ENCODE data around the gene MYH9. TPM values are rescaled to one million over a fixed set of nuclear protein-coding genes. Genes with fewer than 3 reads are reported as not detected.
A peak's percentile ranks its signal among the peaks of the same experiment; 100 is the strongest.

Gene MYH9
- total RNA-seq, 2 experiments from 2014 or later = 624 to 679 TPM

DNA sequence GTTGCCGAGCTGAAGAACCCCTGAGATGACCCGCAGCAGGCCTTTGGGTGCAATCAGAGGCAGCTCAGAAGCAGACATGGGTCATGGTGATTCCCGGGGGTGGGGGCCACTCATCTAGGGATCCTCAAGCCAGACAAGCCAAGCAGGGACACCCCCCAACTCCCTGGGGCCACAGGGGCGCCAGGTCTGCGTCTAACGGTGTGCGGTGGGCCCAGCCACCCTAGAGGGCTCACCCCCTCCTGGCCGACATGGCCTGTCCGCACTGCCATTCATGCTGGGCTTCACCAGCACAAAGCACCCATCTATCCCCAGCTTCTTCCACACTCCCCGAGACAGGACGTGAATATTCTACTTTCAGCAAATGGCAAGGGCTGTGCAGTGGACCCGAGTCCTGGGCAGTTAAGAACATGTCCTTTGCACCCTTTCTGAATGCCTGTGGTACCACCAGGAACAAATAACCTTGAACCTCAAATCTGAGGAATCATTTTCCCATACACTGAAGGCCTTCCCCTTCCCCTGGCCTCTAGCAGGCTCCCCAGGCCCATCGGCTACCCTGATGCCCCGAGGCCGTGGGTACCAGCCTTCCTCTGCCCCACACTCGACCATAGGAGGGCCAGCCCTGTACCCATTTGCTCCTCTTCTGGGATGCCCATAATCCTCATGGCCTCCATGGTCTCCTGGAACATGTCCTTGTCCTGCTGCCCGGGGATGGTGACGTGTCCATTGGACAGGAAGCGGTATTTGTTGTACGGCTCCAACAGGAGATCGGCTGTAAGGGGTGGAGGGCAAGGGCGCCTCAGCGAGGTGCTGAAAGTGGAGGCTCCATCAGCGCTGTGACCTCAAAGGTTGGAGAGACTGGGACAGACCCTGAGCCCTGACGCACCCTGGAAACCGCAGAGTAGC, 67.9 kb downstream of the MYH9 start:
- H3K27ac Mint-ChIP-seq = peak overlapping the region; percentile 39
- ChIA-PET POLR2A (interaction anchor here (0.8 to 44.1 kb wide), 3 partner anchors 12 to 49 kb away, joined by 3 to 1125 read pairs (median 3); partner anchors contain the start of gene MYH9), CTCF (interaction anchor here (1.4 to 2.8 kb wide), 2 partner anchors 18 kb away, joined by 6 to 14 read pairs; no protein-coding TSS in a partner anchor)
- peaks cover 4% of the 10 kb centered on the region for H3K4me1 Mint-ChIP-seq (ENCODE audit: low read depth)
- no peak for TF ChIP-seq CTCF (IDR thresholded peaks at IDR 0.05)
- ATAC-seq (no peak), DNase-seq (no peak)
- intact Hi-C loops (cut with micrococcal nuclease) = no loop called here
- H3K9me3 Mint-ChIP-seq = no peaks in the 10 kb centered on the region
- H3K27me3 Mint-ChIP-seq = no peaks in the 10 kb centered on the region
- peaks cover 69% of the 10 kb centered on the region for H3K36me3 Mint-ChIP-seq (ENCODE audit: low read depth)
- H3K4me3 Mint-ChIP-seq = no peak overlapping the region

DNA sequence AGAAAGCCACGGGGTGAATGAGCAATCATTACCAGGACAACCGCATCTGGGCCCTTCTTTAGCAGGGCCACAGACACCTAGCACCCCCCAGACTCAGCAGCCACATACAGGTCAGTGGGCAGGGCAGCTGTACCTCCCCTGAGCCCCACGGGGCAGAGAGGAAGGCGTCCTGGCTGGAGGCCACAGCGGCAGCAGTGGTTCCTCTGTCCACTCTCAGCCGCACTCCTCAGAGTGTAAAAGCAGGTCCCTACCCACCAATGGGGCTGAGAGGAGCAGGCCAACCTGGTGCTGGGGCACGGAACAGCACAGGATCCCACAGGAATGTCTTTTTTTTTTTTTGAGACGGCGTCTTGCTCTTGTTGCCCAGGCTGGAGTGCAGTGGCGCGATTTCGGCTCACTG, 69.3 kb downstream of the MYH9 start:
- ChIA-PET CTCF (interaction anchor here (1.2 to 1.4 kb wide), 3 partner anchors 13 to 32 kb away, joined by 3 to 6 read pairs (median 5); no protein-coding TSS in a partner anchor), POLR2A (interaction anchor here (1.4 to 44.1 kb wide), 4 partner anchors 9 to 50 kb away, joined by 5 to 1125 read pairs (median 8); partner anchors contain the start of gene MYH9)
- H3K9me3 Mint-ChIP-seq = no peaks in the 10 kb centered on the region
- H3K36me3 Mint-ChIP-seq (ENCODE audit: low read depth) = peaks cover 70% of the 10 kb centered on the region
- H3K27ac Mint-ChIP-seq = peak overlapping the region; percentile 33
- H3K4me3 Mint-ChIP-seq = no peak overlapping the region
- no peaks in the 10 kb centered on the region for H3K27me3 Mint-ChIP-seq
- peaks cover 4% of the 10 kb centered on the region for H3K4me1 Mint-ChIP-seq (ENCODE audit: low read depth)
- DNase-seq (no peak), ATAC-seq (no peak)
- intact Hi-C loops (cut with micrococcal nuclease) = no loop called here
- TF ChIP-seq CTCF (IDR thresholded peaks at IDR 0.05) = no peak

GRCh38 chr22:36317658-36318271, 70.0 kb downstream of the MYH9 start:
- intact Hi-C loops (cut with micrococcal nuclease) = no loop called here
- Mint-ChIP-seq H3K27ac (peak overlapping the region; percentile 33), H3K9me3 (no peaks in the 10 kb centered on the region), H3K27me3 (no peaks in the 10 kb centered on the region), H3K36me3 (ENCODE audit: low read depth) (peaks cover 66% of the 10 kb centered on the region), H3K4me3 (no peak overlapping the region), H3K4me1 (ENCODE audit: low read depth) (peaks cover 4% of the 10 kb centered on the region)
- ATAC-seq (no peak), DNase-seq (no peak)
- POLR2A ChIA-PET = interaction anchor here (0.8 to 1.7 kb wide), 4 partner anchors 9 to 46 kb away, joined by 4 to 11 read pairs (median 5); no protein-coding TSS in a partner anchor
- no peak for TF ChIP-seq CTCF (IDR thresholded peaks at IDR 0.05)
- CTCF ChIA-PET = interaction anchor here (1.2 to 1.4 kb wide), 3 partner anchors 14 to 31 kb away, joined by 3 to 5 read pairs (median 3); no protein-coding TSS in a partner anchor

DNA sequence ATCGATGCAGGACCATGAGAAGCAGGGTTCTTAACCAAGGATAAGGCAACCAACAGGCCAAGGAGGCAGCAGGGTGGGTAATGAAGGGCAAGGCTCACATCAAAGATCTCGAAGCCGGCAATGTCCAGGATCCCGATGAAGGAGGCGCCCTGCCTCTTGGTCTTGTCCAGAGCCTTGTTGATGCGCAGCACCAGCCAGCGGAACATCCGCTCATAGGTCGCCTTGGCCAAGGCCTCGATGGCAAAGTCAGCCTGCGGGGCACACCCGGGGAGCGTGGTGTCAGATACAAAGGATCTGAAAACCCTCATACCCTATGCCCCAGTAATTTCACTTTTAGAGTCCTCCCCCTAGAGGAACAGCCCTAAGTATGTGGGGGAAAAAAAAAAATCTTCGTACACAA, 71.3 kb downstream of the MYH9 start:
- CTCF ChIA-PET = no interaction called here
- H3K9me3 Mint-ChIP-seq = no peaks in the 10 kb centered on the region
- DNase-seq (no peak), ATAC-seq (no peak)
- peaks cover 70% of the 10 kb centered on the region for H3K36me3 Mint-ChIP-seq (ENCODE audit: low read depth)
- no peak overlapping the region for H3K4me3 Mint-ChIP-seq
- H3K4me1 Mint-ChIP-seq (ENCODE audit: low read depth) = peaks cover 4% of the 10 kb centered on the region
- POLR2A ChIA-PET = no interaction called here
- no peaks in the 10 kb centered on the region for H3K27me3 Mint-ChIP-seq
- no peak for TF ChIP-seq CTCF (IDR thresholded peaks at IDR 0.05)
- peak overlapping the region; percentile 33 for H3K27ac Mint-ChIP-seq
- intact Hi-C loops (cut with micrococcal nuclease) = no loop called here
